HEK293 (cell line): Measurements from ENCODE around the gene OR10A3.

ENCODE experiments used
- CTCF ChIA-PET: fragments of 350-600 bp; formaldehyde crosslinking; extraction: SDS; loops from one replicate; lab custom pipeline; 2021; ENCODE audit warnings: antibody characterized with exemption; lab: Yijun Ruan, JAX
- POLR2A ChIA-PET: fragments of 300-600 bp; formaldehyde crosslinking; extraction: SDS; loops from one replicate; lab custom pipeline; 2020; ENCODE audit warnings: antibody characterized with exemption, inconsistent platforms; lab: Yijun Ruan, JAX
- H3K27ac ChIP-seq: fragments of 200-500 bp; sonication (Bioruptor generic); 2 replicates; pipeline ENCODE4 v1.5.1; 2014; ENCODE audit warnings: low read depth, low read length, control low read depth, inconsistent platforms; ENCODE audit errors: extremely low read depth
- H3K36me3 ChIP-seq, 2 experiments: fragments of 200-500 bp in 1 of 2; sonication (Bioruptor generic) in 1 of 2; 1 replicate in 1 of 2; 2 replicates in 1 of 2; pipeline ENCODE4 v1.5.1; 2014 to 2017; ENCODE audit warnings: inconsistent platforms in 2 of 2, low read length in 2 of 2; ENCODE audit not compliant: control insufficient read depth in 2 of 2, insufficient read depth in 1 of 2
- H3K4me1 ChIP-seq: fragments of 200-500 bp; sonication (Bioruptor generic); 2 replicates; pipeline ENCODE4 v1.5.1; 2014; ENCODE audit warnings: mild to moderate bottlenecking, low read length, inconsistent platforms; ENCODE audit not compliant: control insufficient read depth, insufficient read depth
- H3K4me3 ChIP-seq: 2 replicates; pipeline ENCODE4 v1.5.1; 2011; ENCODE audit warnings: low read depth, mild to moderate bottlenecking, control low read depth, low read length, moderate library complexity
- H3K9me3 ChIP-seq: fragments of 200-500 bp; sonication (Bioruptor generic); 2 replicates; pipeline ENCODE4 v1.5.1; 2014; ENCODE audit warnings: low read depth, low read length, inconsistent platforms; ENCODE audit not compliant: control insufficient read depth, insufficient read depth
- IKZF3 ChIP-seq: fragments of 450-650 bp; IDR thresholded peaks from 2 replicates; pipeline ENCODE4 v1.5.0; 2018; ENCODE audit warnings: missing biosample characterization, mild to moderate bottlenecking, missing genetic modification characterization, moderate library complexity
- PRDM1 ChIP-seq: fragments of 450-650 bp; formaldehyde crosslinking; IDR thresholded peaks from 2 replicates; pipeline ENCODE4; 2016; ENCODE audit warnings: missing biosample characterization, missing genetic modification characterization
- PRDM4 ChIP-seq: fragments of 450-650 bp; formaldehyde crosslinking; IDR thresholded peaks from 2 replicates; pipeline ENCODE4 v1.5.1; 2017; ENCODE audit warnings: missing biosample characterization, missing genetic modification characterization
- TCF7L2 ChIP-seq: IDR thresholded peaks from 2 replicates; pipeline ENCODE4 v1.6.1; 2011; ENCODE audit warnings: low read depth, mild to moderate bottlenecking, inconsistent platforms, low read length, moderate library complexity, borderline replicate concordance
- ZIC2 ChIP-seq: fragments of 450-650 bp; formaldehyde crosslinking; IDR thresholded peaks from 2 replicates; pipeline ENCODE4 v1.5.1; 2016; ENCODE audit warnings: missing biosample characterization, missing genetic modification characterization
- ZNF140 ChIP-seq: fragments of 450-650 bp; formaldehyde crosslinking; IDR thresholded peaks from 2 replicates; pipeline ENCODE4 v1.5.1; 2016; ENCODE audit warnings: missing biosample characterization, missing genetic modification characterization
- ZNF148 ChIP-seq: fragments of 450-650 bp; formaldehyde crosslinking; IDR thresholded peaks from 2 replicates; pipeline ENCODE4 v1.5.0; 2017; ENCODE audit warnings: missing biosample characterization, missing genetic modification characterization, borderline replicate concordance
- ZNF169 ChIP-seq: fragments of 450-650 bp; formaldehyde crosslinking; IDR thresholded peaks from 2 replicates; pipeline ENCODE4 v1.5.1; 2016; ENCODE audit warnings: missing biosample characterization, missing genetic modification characterization
- ZNF174 ChIP-seq: fragments of 450-650 bp; formaldehyde crosslinking; IDR thresholded peaks from 2 replicates; pipeline ENCODE4 v1.5.0; 2017; ENCODE audit warnings: missing biosample characterization, mild to moderate bottlenecking, missing genetic modification characterization
- ZNF184 ChIP-seq: fragments of 450-650 bp; IDR thresholded peaks from 2 replicates; pipeline ENCODE4 v1.5.1; 2018; ENCODE audit warnings: missing biosample characterization, mild to moderate bottlenecking, missing genetic modification characterization
- ZNF37A ChIP-seq: fragments of 450-650 bp; IDR thresholded peaks from 2 replicates; pipeline ENCODE4 v1.5.1; 2018; ENCODE audit warnings: missing biosample characterization, missing genetic modification characterization
- ZNF394 ChIP-seq: fragments of 450-650 bp; formaldehyde crosslinking; IDR thresholded peaks from 2 replicates; pipeline ENCODE4 v1.5.1; 2016; ENCODE audit warnings: missing biosample characterization, missing genetic modification characterization, mild to moderate bottlenecking, moderate library complexity, borderline replicate concordance
- ZNF510 ChIP-seq: fragments of 450-650 bp; formaldehyde crosslinking; IDR thresholded peaks from 2 replicates; pipeline ENCODE4 v1.5.1; 2018; ENCODE audit warnings: mild to moderate bottlenecking, missing genetic modification characterization, missing biosample characterization; ENCODE audit not compliant: insufficient replicate concordance
- ZNF521 ChIP-seq: fragments of 450-650 bp; formaldehyde crosslinking; IDR thresholded peaks from 2 replicates; pipeline ENCODE4 v1.5.1; 2017; ENCODE audit warnings: missing biosample characterization, mild to moderate bottlenecking, missing genetic modification characterization
- ZNF623 ChIP-seq: fragments of 450-650 bp; formaldehyde crosslinking; IDR thresholded peaks from 2 replicates; pipeline ENCODE4 v1.5.1; 2016; ENCODE audit warnings: missing biosample characterization, missing genetic modification characterization
- ZNF654 ChIP-seq: fragments of 450-650 bp; formaldehyde crosslinking; IDR thresholded peaks from 2 replicates; pipeline ENCODE4 v1.5.1; 2016; ENCODE audit warnings: low read depth, missing biosample characterization, missing genetic modification characterization
- TF ChIP-seq, protein P1 (sequence below): fragments of 450-650 bp; formaldehyde crosslinking; IDR thresholded peaks from 2 replicates; pipeline ENCODE4 v1.5.1; 2016; ENCODE audit warnings: missing biosample characterization, missing genetic modification characterization
- TF ChIP-seq, protein P2 (sequence below): fragments of 450-650 bp; formaldehyde crosslinking; IDR thresholded peaks from 2 replicates; pipeline ENCODE4 v1.5.1; 2016; ENCODE audit warnings: missing biosample characterization, missing genetic modification characterization, borderline replicate concordance
- TF ChIP-seq, protein P3 (sequence below): fragments of 450-650 bp; formaldehyde crosslinking; IDR thresholded peaks from 2 replicates; pipeline ENCODE4 v1.5.1; 2016; ENCODE audit warnings: missing biosample characterization, missing genetic modification characterization

OR10A3 gene

GRCh38 chr11:7973011-7973410 lies 31.5 kb upstream of the OR10A3 start:
- Histone ChIP-seq H3K9me3 (no peaks in the 10 kb centered on the region), H3K27ac (no peak overlapping the region), H3K4me1 (no peaks in the 10 kb centered on the region), H3K36me3 (no peaks in the 10 kb centered on the region), H3K4me3 (no peak overlapping the region)
- ChIA-PET POLR2A (no interaction called here), CTCF (no interaction called here)
- TF ChIP-seq ZNF623 (tag by site-specific recombination) (no peak), ZNF169 (tag by site-specific recombination) (no peak), ZNF394 (tag by site-specific recombination) (no peak), ZNF37A (no peak), ZNF510 (tag by site-specific recombination) (no peak), IKZF3 (tag by site-specific recombination) (no peak), ZNF654 (tag by site-specific recombination) (no peak), ZNF148 (tag by site-specific recombination) (no peak), ZNF521 (tag by site-specific recombination) (no peak), TCF7L2 (no peak), ZNF184 (no peak), ZNF174 (tag by site-specific recombination) (no peak), ZNF140 (no peak)
- TF ChIP-seq, protein P1, sequence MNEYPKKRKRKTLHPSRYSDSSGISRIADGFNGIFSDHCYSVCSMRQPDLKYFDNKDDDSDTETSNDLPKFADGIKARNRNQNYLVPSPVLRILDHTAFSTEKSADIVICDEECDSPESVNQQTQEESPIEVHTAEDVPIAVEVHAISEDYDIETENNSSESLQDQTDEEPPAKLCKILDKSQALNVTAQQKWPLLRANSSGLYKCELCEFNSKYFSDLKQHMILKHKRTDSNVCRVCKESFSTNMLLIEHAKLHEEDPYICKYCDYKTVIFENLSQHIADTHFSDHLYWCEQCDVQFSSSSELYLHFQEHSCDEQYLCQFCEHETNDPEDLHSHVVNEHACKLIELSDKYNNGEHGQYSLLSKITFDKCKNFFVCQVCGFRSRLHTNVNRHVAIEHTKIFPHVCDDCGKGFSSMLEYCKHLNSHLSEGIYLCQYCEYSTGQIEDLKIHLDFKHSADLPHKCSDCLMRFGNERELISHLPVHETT (tag by site-specific recombination) = no peak
- TF ChIP-seq, protein P2, sequence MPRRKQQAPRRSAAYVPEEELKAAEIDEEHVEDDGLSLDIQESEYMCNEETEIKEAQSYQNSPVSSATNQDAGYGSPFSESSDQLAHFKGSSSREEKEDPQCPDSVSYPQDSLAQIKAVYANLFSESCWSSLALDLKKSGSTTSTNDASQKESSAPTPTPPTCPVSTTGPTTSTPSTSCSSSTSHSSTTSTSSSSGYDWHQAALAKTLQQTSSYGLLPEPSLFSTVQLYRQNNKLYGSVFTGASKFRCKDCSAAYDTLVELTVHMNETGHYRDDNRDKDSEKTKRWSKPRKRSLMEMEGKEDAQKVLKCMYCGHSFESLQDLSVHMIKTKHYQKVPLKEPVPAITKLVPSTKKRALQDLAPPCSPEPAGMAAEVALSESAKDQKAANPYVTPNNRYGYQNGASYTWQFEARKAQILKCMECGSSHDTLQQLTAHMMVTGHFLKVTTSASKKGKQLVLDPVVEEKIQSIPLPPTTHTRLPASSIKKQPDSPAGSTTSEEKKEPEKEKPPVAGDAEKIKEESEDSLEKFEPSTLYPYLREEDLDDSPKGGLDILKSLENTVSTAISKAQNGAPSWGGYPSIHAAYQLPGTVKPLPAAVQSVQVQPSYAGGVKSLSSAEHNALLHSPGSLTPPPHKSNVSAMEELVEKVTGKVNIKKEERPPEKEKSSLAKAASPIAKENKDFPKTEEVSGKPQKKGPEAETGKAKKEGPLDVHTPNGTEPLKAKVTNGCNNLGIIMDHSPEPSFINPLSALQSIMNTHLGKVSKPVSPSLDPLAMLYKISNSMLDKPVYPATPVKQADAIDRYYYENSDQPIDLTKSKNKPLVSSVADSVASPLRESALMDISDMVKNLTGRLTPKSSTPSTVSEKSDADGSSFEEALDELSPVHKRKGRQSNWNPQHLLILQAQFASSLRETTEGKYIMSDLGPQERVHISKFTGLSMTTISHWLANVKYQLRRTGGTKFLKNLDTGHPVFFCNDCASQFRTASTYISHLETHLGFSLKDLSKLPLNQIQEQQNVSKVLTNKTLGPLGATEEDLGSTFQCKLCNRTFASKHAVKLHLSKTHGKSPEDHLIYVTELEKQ (tag by site-specific recombination) = no peak

DNA sequence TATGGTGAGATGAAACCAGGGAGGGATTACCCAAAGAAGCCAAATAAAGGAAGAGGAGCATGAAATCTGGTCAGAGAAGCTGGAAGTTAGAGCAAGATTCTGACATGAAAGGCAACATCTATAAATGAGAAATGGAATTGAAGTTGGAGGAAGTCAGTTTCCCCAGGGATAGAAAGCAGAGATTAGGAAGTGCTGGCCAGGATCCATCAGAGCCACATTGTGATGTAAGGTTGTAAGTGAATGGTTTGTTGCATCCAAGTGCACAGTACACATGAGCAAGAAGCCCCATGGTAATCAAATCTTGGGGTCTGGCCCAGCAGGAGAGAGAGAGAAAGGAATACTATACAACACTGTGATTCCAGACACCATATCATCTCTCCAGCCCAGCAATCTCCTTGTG lies 30.3 kb upstream of the OR10A3 start:
- no peak overlapping the region for H3K27ac ChIP-seq
- TF ChIP-seq PRDM1 (tag by site-specific recombination) (no peak), PRDM4 (tag by site-specific recombination) (no peak), ZIC2 (no peak), ZNF174 (tag by site-specific recombination) (no peak)
- TF ChIP-seq, protein P3, sequence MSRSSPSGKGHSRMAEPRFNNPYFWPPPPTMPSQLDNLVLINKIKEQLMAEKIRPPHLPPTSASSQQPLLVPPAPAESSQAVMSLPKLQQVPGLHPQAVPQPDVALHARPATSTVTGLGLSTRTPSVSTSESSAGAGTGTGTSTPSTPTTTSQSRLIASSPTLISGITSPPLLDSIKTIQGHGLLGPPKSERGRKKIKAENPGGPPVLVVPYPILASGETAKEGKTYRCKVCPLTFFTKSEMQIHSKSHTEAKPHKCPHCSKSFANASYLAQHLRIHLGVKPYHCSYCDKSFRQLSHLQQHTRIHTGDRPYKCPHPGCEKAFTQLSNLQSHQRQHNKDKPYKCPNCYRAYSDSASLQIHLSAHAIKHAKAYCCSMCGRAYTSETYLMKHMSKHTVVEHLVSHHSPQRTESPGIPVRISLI (tag by site-specific recombination) = no peak
- TF ChIP-seq, all 188 proteins: peak for 0
- no peaks in the 10 kb centered on the region for H3K9me3 ChIP-seq
- ChIA-PET POLR2A (no interaction called here), CTCF (no interaction called here)
- no peak overlapping the region for H3K4me3 ChIP-seq
- no peaks in the 10 kb centered on the region for H3K4me1 ChIP-seq
- no peaks in the 10 kb centered on the region for H3K36me3 ChIP-seq
